Liver (tissue), 2 donors: ENCODE data around the gene LSM3.

Experiments used
- ATF3 ChIP-seq: IDR thresholded peaks from 2 replicates; pipeline ENCODE4 v1.6.1; 2016; ENCODE audit warnings: antibody characterized with exemption
- GABPA ChIP-seq, 2 donors: IDR thresholded peaks in 1 of 2; conservative IDR thresholded peaks in 1 of 2; 2 replicates each; pipeline ENCODE4 v1.6.1; 2016; ENCODE audit warnings: antibody characterized with exemption in 2 of 2, mild to moderate bottlenecking in 1 of 2, moderate library complexity in 1 of 2
- donor health status: healthy.

- TF ChIP-seq GABPA (IDR thresholded peaks at IDR 0.05 in 1 of 2, conservative IDR thresholded peaks at IDR 0.05 in 1 of 2) = no peak
- TF ChIP-seq ATF3 = no peak
Measured at GRCh38 chr3:14200276-14200675, 21.7 kb downstream of the LSM3 start.
